ENCODE results near the gene PCNX2. TPM values are rescaled to one million over a fixed set of nuclear protein-coding genes. Genes with fewer than 3 reads are reported as not detected.

The PCNX2 gene
- total and polyA plus RNA-seq, 2 of the 8 experiments (the other 6 are each of a cell fraction or from before 2014, with no cell fraction given), result 46.1 to 57.6 TPM

GRCh38 chr1:233215135-233215760 is 80.3 kb downstream of the PCNX2 start (continued):
- TF ChIP-seq SRF (IDR thresholded peaks at IDR 0.05; ENCODE audit: low read depth, low read length) (no peak), RFX5 (IDR thresholded peaks at IDR 0.05; ENCODE audit: borderline replicate concordance, low read depth, low read length) (no peak), POU5F1 (IDR thresholded peaks at IDR 0.05; ENCODE audit: low read depth, low read length) (no peak), TAF1 (IDR thresholded peaks at IDR 0.05; ENCODE audit: low read depth, low read length) (no peak), TCF12 (IDR thresholded peaks at IDR 0.05; ENCODE audit: low read depth, low read length) (no peak), KDM1A (IDR thresholded peaks at IDR 0.05; ENCODE audit: borderline replicate concordance, low read length) (no peak)
